ENCODE results near the gene PHEX.

- TF ChIP-seq, protein P1, sequence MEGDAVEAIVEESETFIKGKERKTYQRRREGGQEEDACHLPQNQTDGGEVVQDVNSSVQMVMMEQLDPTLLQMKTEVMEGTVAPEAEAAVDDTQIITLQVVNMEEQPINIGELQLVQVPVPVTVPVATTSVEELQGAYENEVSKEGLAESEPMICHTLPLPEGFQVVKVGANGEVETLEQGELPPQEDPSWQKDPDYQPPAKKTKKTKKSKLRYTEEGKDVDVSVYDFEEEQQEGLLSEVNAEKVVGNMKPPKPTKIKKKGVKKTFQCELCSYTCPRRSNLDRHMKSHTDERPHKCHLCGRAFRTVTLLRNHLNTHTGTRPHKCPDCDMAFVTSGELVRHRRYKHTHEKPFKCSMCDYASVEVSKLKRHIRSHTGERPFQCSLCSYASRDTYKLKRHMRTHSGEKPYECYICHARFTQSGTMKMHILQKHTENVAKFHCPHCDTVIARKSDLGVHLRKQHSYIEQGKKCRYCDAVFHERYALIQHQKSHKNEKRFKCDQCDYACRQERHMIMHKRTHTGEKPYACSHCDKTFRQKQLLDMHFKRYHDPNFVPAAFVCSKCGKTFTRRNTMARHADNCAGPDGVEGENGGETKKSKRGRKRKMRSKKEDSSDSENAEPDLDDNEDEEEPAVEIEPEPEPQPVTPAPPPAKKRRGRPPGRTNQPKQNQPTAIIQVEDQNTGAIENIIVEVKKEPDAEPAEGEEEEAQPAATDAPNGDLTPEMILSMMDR (IDR thresholded peaks at IDR 0.05; ENCODE audit: insufficient read depth, low read length), result no peak
- TF ChIP-seq POLR2AphosphoS5 (IDR thresholded peaks at IDR 0.05; ENCODE audit: low read depth) (no peak), SPI1 (IDR thresholded peaks at IDR 0.05; ENCODE audit: borderline replicate concordance, low read depth) (peak; percentile 41; the same call in 1 of the 2 replicates)
- TF ChIP-seq, protein P2, sequence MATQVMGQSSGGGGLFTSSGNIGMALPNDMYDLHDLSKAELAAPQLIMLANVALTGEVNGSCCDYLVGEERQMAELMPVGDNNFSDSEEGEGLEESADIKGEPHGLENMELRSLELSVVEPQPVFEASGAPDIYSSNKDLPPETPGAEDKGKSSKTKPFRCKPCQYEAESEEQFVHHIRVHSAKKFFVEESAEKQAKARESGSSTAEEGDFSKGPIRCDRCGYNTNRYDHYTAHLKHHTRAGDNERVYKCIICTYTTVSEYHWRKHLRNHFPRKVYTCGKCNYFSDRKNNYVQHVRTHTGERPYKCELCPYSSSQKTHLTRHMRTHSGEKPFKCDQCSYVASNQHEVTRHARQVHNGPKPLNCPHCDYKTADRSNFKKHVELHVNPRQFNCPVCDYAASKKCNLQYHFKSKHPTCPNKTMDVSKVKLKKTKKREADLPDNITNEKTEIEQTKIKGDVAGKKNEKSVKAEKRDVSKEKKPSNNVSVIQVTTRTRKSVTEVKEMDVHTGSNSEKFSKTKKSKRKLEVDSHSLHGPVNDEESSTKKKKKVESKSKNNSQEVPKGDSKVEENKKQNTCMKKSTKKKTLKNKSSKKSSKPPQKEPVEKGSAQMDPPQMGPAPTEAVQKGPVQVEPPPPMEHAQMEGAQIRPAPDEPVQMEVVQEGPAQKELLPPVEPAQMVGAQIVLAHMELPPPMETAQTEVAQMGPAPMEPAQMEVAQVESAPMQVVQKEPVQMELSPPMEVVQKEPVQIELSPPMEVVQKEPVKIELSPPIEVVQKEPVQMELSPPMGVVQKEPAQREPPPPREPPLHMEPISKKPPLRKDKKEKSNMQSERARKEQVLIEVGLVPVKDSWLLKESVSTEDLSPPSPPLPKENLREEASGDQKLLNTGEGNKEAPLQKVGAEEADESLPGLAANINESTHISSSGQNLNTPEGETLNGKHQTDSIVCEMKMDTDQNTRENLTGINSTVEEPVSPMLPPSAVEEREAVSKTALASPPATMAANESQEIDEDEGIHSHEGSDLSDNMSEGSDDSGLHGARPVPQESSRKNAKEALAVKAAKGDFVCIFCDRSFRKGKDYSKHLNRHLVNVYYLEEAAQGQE (IDR thresholded peaks at IDR 0.05; ENCODE audit: insufficient replicate concordance, low read depth), result no peak
Observed at GRCh38 chrX:22093550-22093949, 61.4 kb downstream of the PHEX start.
